H1 (cell line): ENCODE data around the gene KISS1. TPM values are rescaled to one million over a fixed set of nuclear protein-coding genes. Genes with fewer than 3 reads are reported as not detected.

Experiments used
- CTCF ChIA-PET: fragments of 300-600 bp; sonication (Branson Sonifier 250); formaldehyde crosslinking; loops from one replicate; lab custom pipeline; 2021; ENCODE audit not compliant: partially characterized antibody; lab: Charles Lee
- POLR2A ChIA-PET: fragments of 300-600 bp; sonication (Branson Sonifier 250); formaldehyde crosslinking; loops from one replicate; lab custom pipeline; 2021; ENCODE audit warnings: inconsistent platforms; ENCODE audit not compliant: partially characterized antibody; lab: Charles Lee
- DNase-seq, 2 experiments: peaks; one replicate each; pipeline versions ENCODE4 v3.0.0 to v3.0.0-alpha.2; 2010 to 2022; ENCODE audit warnings: low spot score in 2 of 2, low read depth in 1 of 2, mixed read lengths in 1 of 2
- FAIRE-seq: peaks from 2 replicates; lab custom pipeline; 2011; peaks lifted over from hg19 to GRCh38; lab: Jason Lieb, UNC
- H2AFZ ChIP-seq: 2 replicates; pipeline ENCODE4 v1.8.1; 2012; ENCODE audit warnings: low read length, inconsistent platforms
- H2AK5ac ChIP-seq: 2 replicates; pipeline ENCODE4 v1.6.1; 2013; ENCODE audit warnings: low read depth, low read length
- H2BK120ac ChIP-seq: replicated peaks from 2 replicates; pipeline ENCODE3; 2013; ENCODE audit warnings: low read depth, low read length, inconsistent platforms
- H2BK12ac ChIP-seq: 2 replicates; pipeline ENCODE4 v1.6.1; 2013; ENCODE audit warnings: low read depth, low read length
- H2BK15ac ChIP-seq: 2 replicates; pipeline ENCODE4 v1.6.1; 2013; ENCODE audit warnings: low read length
- H2BK20ac ChIP-seq: 2 replicates; pipeline ENCODE4 v1.6.1; 2013; ENCODE audit warnings: low read length
- H2BK5ac ChIP-seq: 2 replicates; pipeline ENCODE4 v1.6.1; 2013; ENCODE audit warnings: low read depth, low read length
- H3K14ac ChIP-seq: 2 replicates; pipeline ENCODE4 v1.6.1; 2013; ENCODE audit warnings: inconsistent platforms; ENCODE audit not compliant: insufficient read length
- H3K18ac ChIP-seq: 2 replicates; pipeline ENCODE4 v1.6.1; 2013; ENCODE audit warnings: low read length; ENCODE audit errors: extremely low read depth
- H3K23ac ChIP-seq: 2 replicates; pipeline ENCODE4 v1.6.1; 2013; ENCODE audit warnings: inconsistent platforms; ENCODE audit not compliant: insufficient read length
- H3K23me2 ChIP-seq: 2 replicates; pipeline ENCODE4 v1.6.1; 2013; ENCODE audit warnings: low read depth, low read length
- H3K27ac ChIP-seq: 2 replicates; pipeline ENCODE4 v1.6.1; 2011; ENCODE audit warnings: low read depth, low read length, inconsistent platforms
- H3K27me3 ChIP-seq, 4 experiments: replicated peaks in 1 of 4; 1 replicate in 1 of 4; 2 replicates in 3 of 4; pipeline versions ENCODE4 v1.6.1 to v1.8.1; 2011 to 2013; ENCODE audit warnings: low read length in 3 of 4, mild to moderate bottlenecking in 3 of 4, inconsistent platforms in 2 of 4, mixed read lengths in 2 of 4, moderate library complexity in 1 of 4; ENCODE audit not compliant: control insufficient read depth in 3 of 4, insufficient read depth in 3 of 4; ENCODE audit errors: extremely low read depth in 1 of 4
- H3K36me3 ChIP-seq, 4 experiments: 2 replicates each; pipeline versions ENCODE4 v1.6.1 to v1.8.1; 2011 to 2013; ENCODE audit warnings: mild to moderate bottlenecking in 4 of 4, low read length in 3 of 4, moderate library complexity in 2 of 4, control low read depth in 1 of 4, inconsistent platforms in 1 of 4; ENCODE audit not compliant: insufficient read depth in 4 of 4, control insufficient read depth in 2 of 4
- H3K4ac ChIP-seq: replicated peaks from 2 replicates; pipeline ENCODE3; 2013; ENCODE audit warnings: low read length, low read depth, mixed read lengths, inconsistent platforms; ENCODE audit not compliant: insufficient read length
- H3K4me1 ChIP-seq, 4 experiments: replicated peaks in 1 of 4; 1 replicate in 1 of 4; 2 replicates in 3 of 4; pipeline versions ENCODE4 v1.6.1 to v1.8.1; 2011 to 2013; ENCODE audit warnings: low read length in 3 of 4, inconsistent platforms in 2 of 4, mixed read lengths in 1 of 4; ENCODE audit not compliant: insufficient read depth in 4 of 4, control insufficient read depth in 3 of 4
- H3K4me2 ChIP-seq, 2 experiments: 2 replicates each; pipeline versions ENCODE4 v1.6.1 to v1.8.1; 2011 to 2013; ENCODE audit warnings: low read depth in 2 of 2, low read length in 2 of 2, control low read depth in 1 of 2, inconsistent platforms in 1 of 2, mild to moderate bottlenecking in 1 of 2; ENCODE audit not compliant: insufficient read depth in 1 of 2
- H3K4me3 ChIP-seq, 4 experiments: fragments of 200-600, 300-600 bp in 1 of 4; sonication (generic), shearing (Covaris generic), sonication (Bioruptor Twin) in 1 of 4; 2 replicates each; pipeline versions ENCODE4 v1.5.1 to v1.8.1; 2011 to 2016; ENCODE audit warnings: low read length in 4 of 4, low read depth in 3 of 4, control low read depth in 2 of 4, inconsistent platforms in 2 of 4, mild to moderate bottlenecking in 2 of 4, mixed read lengths in 1 of 4, moderate library complexity in 1 of 4; ENCODE audit not compliant: insufficient read depth in 2 of 4; ENCODE audit errors: extremely low read depth in 1 of 4
- H3K56ac ChIP-seq: replicated peaks from 2 replicates; pipeline ENCODE3; 2013; ENCODE audit warnings: low read depth, mild to moderate bottlenecking, mixed read lengths, low read length, inconsistent platforms; ENCODE audit not compliant: insufficient read length
- H3K79me1 ChIP-seq: 2 replicates; pipeline ENCODE4 v1.6.1; 2013; ENCODE audit warnings: low read depth, low read length, control low read depth
- H3K79me2 ChIP-seq, 2 experiments: 2 replicates each; pipeline versions ENCODE4 v1.6.1 to v1.8.1; 2012 to 2013; ENCODE audit warnings: low read length in 2 of 2, mild to moderate bottlenecking in 2 of 2, inconsistent platforms in 1 of 2; ENCODE audit not compliant: insufficient read depth in 2 of 2, control insufficient read depth in 1 of 2
- H3K9ac ChIP-seq, 4 experiments: replicated peaks in 1 of 4; 1 replicate in 1 of 4; 2 replicates in 3 of 4; pipeline versions ENCODE4 v1.6.1 to v1.8.1; 2011 to 2013; ENCODE audit warnings: low read depth in 3 of 4, low read length in 3 of 4, control low read depth in 2 of 4, mild to moderate bottlenecking in 2 of 4, moderate library complexity in 2 of 4, inconsistent platforms in 1 of 4; ENCODE audit errors: extremely low read depth in 1 of 4
- H3K9me3 ChIP-seq, 2 experiments: 2 replicates each; pipeline versions ENCODE4 v1.6.1 to v1.8.1; 2012 to 2013; ENCODE audit warnings: mild to moderate bottlenecking in 2 of 2, moderate library complexity in 2 of 2, control low read depth in 1 of 2, inconsistent platforms in 1 of 2, low read depth in 1 of 2, low read length in 1 of 2, mixed read lengths in 1 of 2; ENCODE audit not compliant: insufficient read depth in 2 of 2
- H4K20me1 ChIP-seq, 2 experiments: replicated peaks in 1 of 2; 2 replicates each; pipeline versions ENCODE3 to v1.8.1; 2011 to 2013; ENCODE audit warnings: inconsistent platforms in 2 of 2, low read length in 2 of 2, mild to moderate bottlenecking in 1 of 2; ENCODE audit not compliant: insufficient read depth in 2 of 2, control insufficient read depth in 1 of 2
- H4K5ac ChIP-seq: 2 replicates; pipeline ENCODE4 v1.6.1; 2013; ENCODE audit warnings: low read length, low read depth, mixed read lengths, inconsistent platforms; ENCODE audit not compliant: insufficient read length
- H4K8ac ChIP-seq: 2 replicates; pipeline ENCODE4 v1.8.0; 2013; ENCODE audit warnings: mild to moderate bottlenecking, moderate library complexity, low read length, inconsistent platforms; ENCODE audit not compliant: insufficient read depth; ENCODE audit errors: extremely low read depth
- H4K91ac ChIP-seq: replicated peaks from 2 replicates; pipeline ENCODE3; 2013; ENCODE audit warnings: low read length, mixed read lengths, inconsistent platforms; ENCODE audit not compliant: insufficient read length
- ATF2 ChIP-seq: IDR thresholded peaks from 2 replicates; pipeline ENCODE4 v1.6.1; 2012; ENCODE audit warnings: low read length, inconsistent platforms
- BRCA1 ChIP-seq: IDR thresholded peaks from 2 replicates; pipeline ENCODE4 v1.6.1; 2012; ENCODE audit warnings: low read depth, low read length, improper control_type of control experiment
- CBX5 ChIP-seq: fragments of 300-800, 300-1000 bp; sonication (generic); IDR thresholded peaks from 2 replicates; pipeline ENCODE4 v1.7.1; 2016; ENCODE audit warnings: antibody characterized with exemption, low read length, low read depth
- CHD1 ChIP-seq: IDR thresholded peaks from 2 replicates; pipeline ENCODE4 v1.6.1; 2012; ENCODE audit warnings: low read depth, low read length, improper control_type of control experiment
- CHD2 ChIP-seq: IDR thresholded peaks from 2 replicates; pipeline ENCODE4 v1.6.1; 2012; ENCODE audit warnings: low read length, improper control_type of control experiment
- EZH2 ChIP-seq: fragments of 200-600 bp; sonication (generic); IDR thresholded peaks from 2 replicates; pipeline ENCODE4 v1.7.1; 2012; ENCODE audit warnings: low read depth, mild to moderate bottlenecking, moderate library complexity, low read length, inconsistent platforms; ENCODE audit not compliant: severe bottlenecking
- HDAC6 ChIP-seq: IDR thresholded peaks from one replicate; pipeline ENCODE4 v1.7.1; 2012; ENCODE audit warnings: low read depth, mild to moderate bottlenecking, inconsistent platforms, low read length, moderate library complexity
- JUND ChIP-seq: IDR thresholded peaks from 2 replicates; pipeline ENCODE4 v1.6.1; 2011; ENCODE audit warnings: mild to moderate bottlenecking, improper control_type of control experiment, low read length
- MAFK ChIP-seq: IDR thresholded peaks from 2 replicates; pipeline ENCODE4 v1.6.1; 2012; ENCODE audit warnings: low read depth, mild to moderate bottlenecking, improper control_type of control experiment, low read length
- RBBP5 ChIP-seq: IDR thresholded peaks from 2 replicates; pipeline ENCODE4 v1.7.1; 2012; ENCODE audit warnings: low read depth, mild to moderate bottlenecking, inconsistent platforms, low read length, moderate library complexity, borderline replicate concordance
- SP4 ChIP-seq: IDR thresholded peaks from 2 replicates; pipeline ENCODE4 v1.6.1; 2012; ENCODE audit warnings: low read length, inconsistent platforms
- TAF1 ChIP-seq: IDR thresholded peaks from 2 replicates; pipeline ENCODE4 v1.6.1; 2011; ENCODE audit warnings: mild to moderate bottlenecking, low read depth, low read length
- TCF12 ChIP-seq: IDR thresholded peaks from 2 replicates; pipeline ENCODE4 v1.6.1; 2011; ENCODE audit warnings: low read depth, mild to moderate bottlenecking, low read length
- WGBS, 2 experiments: shearing (Covaris generic) in 1 of 2; methylation state at CpG; one replicate each; pipeline versions ENCODE4 v1.1.6 to v1.1.7; 2013 to 2015; ENCODE audit warnings: low lambda C conversion rate in 2 of 2, mixed read lengths in 2 of 2, inconsistent platforms in 1 of 2, low coverage in 1 of 2, missing lambda C conversion rate in 1 of 2; ENCODE audit not compliant: insufficient replicate concordance in 2 of 2, insufficient coverage in 1 of 2, insufficient read length in 1 of 2; ENCODE audit errors: extremely low coverage in 1 of 2, missing lambda C conversion rate in 1 of 2; 5-methylcytosine and 5-hydroxymethylcytosine counted together
- polyA plus RNA-seq, 7 experiments: library from polyadenylated mRNA; depleted of rRNA in 3 of 7; stranded (reverse) in 5 of 7; unstranded in 2 of 7; fragments of >200 nt in 5 of 7; fragments of 200-250 nt in 2 of 7; gene quantifications; 1 replicate in 5 of 7; 2 replicates in 1 of 7; 4 replicates in 1 of 7; pipeline versions ENCODE4 v1.2.1 to v1.2.3, GENCODE V29; 2011 to 2013; ENCODE audit warnings: missing spikeins in 2 of 7, mixed read lengths in 2 of 7
- total RNA-seq: library from RNA; stranded (reverse); fragmentation: NEBNext Ultra II Directional; extraction: Animal tissue kit (Norgen Biotek cat#: 25700); gene quantifications from 2 replicates; pipeline ENCODE4 v1.2.1, GENCODE V29; 2021

KISS1 gene
- total and polyA plus RNA-seq, 2 of the 8 experiments (the other 6 are each of a cell fraction or from before 2014, with no cell fraction given): 0.71 TPM; not detected in 1

GRCh38 chr1:204211046-204211445 lies 14.8 kb upstream of the KISS1 start:
- Histone ChIP-seq H3K14ac (no peak overlapping the region), H2BK5ac (0 out of 2 replicates have a peak overlapping the region, but pooled peaks have one; percentile 30), H2AFZ (no peak overlapping the region), H4K91ac (no peak overlapping the region), H3K9ac (no peak overlapping the region), H3K56ac (no peak overlapping the region), H3K18ac (no peak overlapping the region), H3K23me2 (peaks cover 10% of the 10 kb centered on the region; the same call in 1 of the 2 replicates), H4K20me1 (peaks cover 0 to 4% of the 10 kb centered on the region in 2 experiments), H2BK15ac (peak overlapping the region; percentile 85; the same call in 1 of the 2 replicates), H2AK5ac (peak overlapping the region; percentile 68; the same call in 1 of the 2 replicates), H3K79me1 (peaks cover 3% of the 10 kb centered on the region; the same call in 1 of the 2 replicates), H3K23ac (no peak overlapping the region), H3K27me3 (no peaks in the 10 kb centered on the region), H4K5ac (no peak overlapping the region), H3K4ac (no peak overlapping the region), H4K8ac (no peak overlapping the region), H3K9me3 (no peaks in the 10 kb centered on the region), H2BK120ac (no peak overlapping the region), H3K36me3 (no peaks in the 10 kb centered on the region), H3K4me3 (no peak overlapping the region), H2BK20ac (no peak overlapping the region), H3K27ac (no peak overlapping the region), H3K79me2 (no peaks in the 10 kb centered on the region), H3K4me1 (peaks cover 0 to 5% (median 4%) of the 10 kb centered on the region in 4 experiments; a peak in 5 of 7 replicates), H3K4me2 (no peak overlapping the region), H2BK12ac (no peak overlapping the region)
- DNase-seq: no peak
- ChIA-PET CTCF (interaction anchor here (0.5 to 3.4 kb wide), 11 partner anchors 12 to 214 kb away, joined by 3 to 24 read pairs (median 5); no protein-coding TSS in a partner anchor), POLR2A (interaction anchor here (0.6 kb wide), 1 partner anchor 92 kb away, joined by 3 read pairs; no protein-coding TSS in a partner anchor)
- 90% methylated on average over 7 of the region's 7 CpGs; no CpG with 5 or more reads in 1 of the 2 experiments for WGBS, 2 experiments
- FAIRE-seq: no peak
- no peak for TF ChIP-seq BRCA1
- TF ChIP-seq HDAC6: no peak
- TF ChIP-seq JUND: no peak
- no peak for TF ChIP-seq RBBP5
- no peak for TF ChIP-seq CHD2
- TF ChIP-seq EZH2: no peak
- TF ChIP-seq SP4: no peak
- TF ChIP-seq TAF1: no peak
- no peak for TF ChIP-seq CBX5
- TF ChIP-seq MAFK: no peak
- no peak for TF ChIP-seq CHD1
- no peak for TF ChIP-seq TCF12
- TF ChIP-seq ATF2: no peak
